ENCODE measurements around the gene SLC10A6. TPM values are rescaled to one million over a fixed set of nuclear protein-coding genes. Genes with fewer than 3 reads are reported as not detected.
"Not testable (repeated sequence)": the region's sequence is repeated elsewhere in the genome, so short reads cannot be mapped to it uniquely, and the experiment has no call there.

Gene SLC10A6
- total RNA-seq, 4 donors from 2014 or later = 0.54 TPM; not detected in 3

DNA sequence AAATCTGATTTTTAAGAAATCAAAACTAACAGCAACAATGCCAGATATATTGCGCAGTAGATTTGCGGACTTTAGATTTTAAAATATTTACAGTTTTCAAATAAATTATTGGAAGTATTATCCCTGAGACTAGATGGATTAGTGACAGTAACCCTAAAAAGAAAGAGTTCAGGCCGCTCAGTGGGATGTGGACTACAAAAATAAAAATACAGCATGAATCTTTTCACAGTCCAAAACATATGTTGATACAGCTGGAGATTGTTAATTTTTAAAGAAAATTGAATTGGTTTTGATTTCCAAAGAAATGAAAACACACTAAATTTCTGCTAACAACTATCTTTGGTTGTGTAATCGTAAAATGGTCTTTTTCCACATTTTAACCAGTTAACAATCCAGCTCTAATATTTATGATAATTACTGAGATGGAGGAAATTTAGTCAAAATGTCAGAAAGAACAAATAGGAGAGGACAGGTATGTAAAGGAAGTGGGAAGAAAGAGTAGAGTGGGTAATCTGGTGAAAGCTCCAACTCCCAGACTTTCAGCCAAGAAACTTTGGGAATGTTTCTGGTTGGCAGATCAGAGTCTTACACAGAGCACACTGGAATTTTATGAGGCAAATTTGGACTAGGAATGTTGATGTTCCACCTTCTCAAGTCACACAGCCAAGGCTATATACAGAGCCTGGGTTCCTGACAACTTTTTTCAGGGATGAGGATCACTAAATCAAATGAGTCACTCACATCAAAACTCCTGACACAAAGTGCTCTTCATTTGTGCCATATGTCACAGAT is 27.9 kb upstream of the SLC10A6 start:
- Histone ChIP-seq H3K27ac (no peak overlapping the region), H3K36me3 (no peaks in the 10 kb centered on the region), H3K27me3 (no peaks in the 10 kb centered on the region), H3K4me3 (no peak overlapping the region), H3K9me3 (peaks cover 0 to 12% (median 4%) of the 10 kb centered on the region in 4 donors), H3K4me1 (no peaks in the 10 kb centered on the region)
- DNase-seq = no peak
- no peak for TF ChIP-seq POLR2A (IDR thresholded peaks at IDR 0.05)
- TF ChIP-seq, protein P1, sequence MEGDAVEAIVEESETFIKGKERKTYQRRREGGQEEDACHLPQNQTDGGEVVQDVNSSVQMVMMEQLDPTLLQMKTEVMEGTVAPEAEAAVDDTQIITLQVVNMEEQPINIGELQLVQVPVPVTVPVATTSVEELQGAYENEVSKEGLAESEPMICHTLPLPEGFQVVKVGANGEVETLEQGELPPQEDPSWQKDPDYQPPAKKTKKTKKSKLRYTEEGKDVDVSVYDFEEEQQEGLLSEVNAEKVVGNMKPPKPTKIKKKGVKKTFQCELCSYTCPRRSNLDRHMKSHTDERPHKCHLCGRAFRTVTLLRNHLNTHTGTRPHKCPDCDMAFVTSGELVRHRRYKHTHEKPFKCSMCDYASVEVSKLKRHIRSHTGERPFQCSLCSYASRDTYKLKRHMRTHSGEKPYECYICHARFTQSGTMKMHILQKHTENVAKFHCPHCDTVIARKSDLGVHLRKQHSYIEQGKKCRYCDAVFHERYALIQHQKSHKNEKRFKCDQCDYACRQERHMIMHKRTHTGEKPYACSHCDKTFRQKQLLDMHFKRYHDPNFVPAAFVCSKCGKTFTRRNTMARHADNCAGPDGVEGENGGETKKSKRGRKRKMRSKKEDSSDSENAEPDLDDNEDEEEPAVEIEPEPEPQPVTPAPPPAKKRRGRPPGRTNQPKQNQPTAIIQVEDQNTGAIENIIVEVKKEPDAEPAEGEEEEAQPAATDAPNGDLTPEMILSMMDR (IDR thresholded peaks at IDR 0.05) = no peak

DNA sequence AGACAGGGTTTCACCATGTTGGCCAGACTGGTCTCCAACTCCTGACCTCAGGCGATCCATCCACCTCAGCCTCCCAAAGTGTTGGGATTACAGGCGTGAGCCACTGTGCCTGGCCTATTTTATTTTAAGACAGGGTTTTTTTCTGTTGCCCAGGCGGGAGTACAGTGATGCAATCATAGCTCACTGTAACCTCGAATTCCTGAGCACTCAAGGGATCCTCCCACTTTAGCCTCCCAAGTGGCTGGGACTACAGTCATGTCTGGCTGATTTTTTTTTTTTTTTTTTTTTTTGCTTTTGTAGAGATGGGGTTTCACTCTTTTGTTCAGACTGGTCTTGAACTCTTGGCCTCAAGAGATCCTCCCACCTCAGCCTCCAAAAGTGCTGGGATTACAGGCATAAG is 26.3 kb upstream of the SLC10A6 start:
- DNase-seq, H3K27me3 ChIP-seq: not testable (repeated sequence)

DNA sequence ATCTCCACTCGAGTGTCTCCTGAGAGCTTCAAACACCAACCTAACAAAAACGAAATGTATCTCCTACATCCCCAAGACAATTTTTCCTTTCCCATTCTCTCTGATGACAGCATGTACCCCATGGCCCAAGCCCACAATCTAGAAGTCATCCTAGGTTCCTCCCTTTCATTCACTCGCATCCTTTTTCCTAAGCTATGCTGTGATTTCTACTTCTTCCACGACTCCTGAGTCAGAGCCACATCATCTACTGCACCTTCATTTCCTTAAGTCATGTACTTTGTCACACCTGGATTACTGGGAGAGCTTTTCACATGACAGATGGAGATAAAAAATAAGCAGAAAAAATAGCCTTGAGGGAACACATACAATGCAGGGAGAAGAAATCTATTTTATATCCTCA is 23.0 kb upstream of the SLC10A6 start:
- TF ChIP-seq POLR2A (IDR thresholded peaks at IDR 0.05) = no peak
- TF ChIP-seq, protein P1 (IDR thresholded peaks at IDR 0.05) = no peak
- H3K9me3 ChIP-seq = no peaks in the 10 kb centered on the region
- H3K27me3 ChIP-seq = no peaks in the 10 kb centered on the region
- no peak overlapping the region for H3K27ac ChIP-seq
- H3K4me1 ChIP-seq = no peaks in the 10 kb centered on the region
- no peak overlapping the region for H3K4me3 ChIP-seq
- no peak for DNase-seq
- H3K36me3 ChIP-seq = no peaks in the 10 kb centered on the region

More for the DNA sequence above, 26.3 kb upstream of the SLC10A6 start:
- peaks cover 0 to 12% (median 4%) of the 10 kb centered on the region in 4 donors for H3K9me3 ChIP-seq
- H3K4me1 ChIP-seq, H3K27ac ChIP-seq, H3K4me3 ChIP-seq, H3K36me3 ChIP-seq: not testable (repeated sequence)

GRCh38 chr4:86870442-86871069 is 21.4 kb upstream of the SLC10A6 start:
- H3K36me3 ChIP-seq = no peaks in the 10 kb centered on the region
- no peak overlapping the region for H3K4me3 ChIP-seq
- H3K4me1 ChIP-seq = no peaks in the 10 kb centered on the region
- H3K27me3 ChIP-seq = no peaks in the 10 kb centered on the region
- no peak for DNase-seq
- TF ChIP-seq POLR2A (IDR thresholded peaks at IDR 0.05) = no peak
- TF ChIP-seq, protein P1 (IDR thresholded peaks at IDR 0.05) = no peak
- no peaks in the 10 kb centered on the region for H3K9me3 ChIP-seq
- H3K27ac ChIP-seq = no peak overlapping the region

GRCh38 chr4:86857341-86858052 is 8.3 kb upstream of the SLC10A6 start:
- Histone ChIP-seq H3K4me3 (no peak overlapping the region), H3K27me3 (no peaks in the 10 kb centered on the region), H3K36me3 (no peaks in the 10 kb centered on the region), H3K4me1 (no peaks in the 10 kb centered on the region), H3K9me3 (no peaks in the 10 kb centered on the region), H3K27ac (no peak overlapping the region)
- TF ChIP-seq, protein P1 (IDR thresholded peaks at IDR 0.05) = no peak
- TF ChIP-seq POLR2A (IDR thresholded peaks at IDR 0.05) = no peak
- no peak for DNase-seq

DNA sequence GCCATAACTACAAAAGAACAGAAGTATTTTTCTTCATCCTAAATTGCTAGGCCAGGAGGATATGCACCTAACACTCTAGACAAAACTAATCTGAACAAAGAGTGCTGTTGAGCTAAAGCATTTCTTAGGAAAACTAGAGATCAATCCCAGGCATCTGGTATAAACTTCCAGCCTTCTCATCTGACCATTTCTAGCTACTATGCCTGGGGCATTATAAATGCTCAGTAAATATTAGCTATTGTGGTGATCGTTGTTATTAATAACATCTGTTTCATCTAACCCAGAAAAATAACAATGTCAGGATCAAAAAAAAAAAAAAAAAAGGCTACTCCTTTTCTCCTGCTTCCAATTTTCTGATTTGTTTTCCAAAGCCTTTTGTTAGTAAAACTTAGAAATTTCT is 7.7 kb upstream of the SLC10A6 start:
- H3K27ac ChIP-seq = no peak overlapping the region
- H3K27me3 ChIP-seq = no peaks in the 10 kb centered on the region
- H3K36me3 ChIP-seq = no peaks in the 10 kb centered on the region
- no peaks in the 10 kb centered on the region for H3K9me3 ChIP-seq
- H3K4me1 ChIP-seq = no peaks in the 10 kb centered on the region
- no peak overlapping the region for H3K4me3 ChIP-seq
- DNase-seq = no peak
- TF ChIP-seq POLR2A (IDR thresholded peaks at IDR 0.05) = no peak
- TF ChIP-seq, protein P1 (IDR thresholded peaks at IDR 0.05) = no peak
